GM21360 (cell line): Measurements from ENCODE around the gene ANKRD6.

Experiments
- ATAC-seq: cut with Tn5 transposase; IDR thresholded peaks from one replicate; pipeline ENCODE4 v1.9.1; 2021; ENCODE audit warnings: mild to moderate bottlenecking, moderate library complexity; ENCODE audit not compliant: unreplicated experiment

Gene ANKRD6

GRCh38 chr6:89682991-89683390, 250.0 kb downstream of the ANKRD6 start:
- no peak for ATAC-seq
